Stimulated activated CD4-positive, alpha-beta T cell treated with anti-CD3 and anti-CD28 coated beads, Interleukin-15, amount 100 ng/mL, for 24 hours (primary cell): Measurements from ENCODE around the gene KCNMA1.

ENCODE experiments used
- DNase-seq: peaks from one replicate; pipeline ENCODE4 v3.0.0-alpha.2; 2020

KCNMA1 gene

DNA sequence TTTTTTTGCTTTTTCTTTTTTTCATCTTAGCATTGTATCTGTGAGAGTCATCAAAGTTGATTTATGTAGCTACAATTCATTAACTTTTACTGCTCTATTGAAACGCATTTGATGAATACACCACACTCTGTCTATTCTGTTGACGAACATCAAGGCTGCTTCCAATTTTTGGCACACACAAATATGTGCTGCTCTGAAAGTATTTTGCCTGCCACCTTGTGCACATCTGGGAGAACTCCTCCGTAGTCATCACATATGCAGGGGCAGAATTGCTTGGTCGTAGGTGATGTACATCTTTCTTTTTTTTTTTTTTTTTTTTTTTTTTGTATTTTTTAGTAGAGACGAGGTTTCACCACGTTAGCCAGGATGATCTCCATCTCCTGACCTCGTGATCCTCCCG, 796.8 kb downstream of the KCNMA1 start:
- DNase-seq, result no peak

DNA sequence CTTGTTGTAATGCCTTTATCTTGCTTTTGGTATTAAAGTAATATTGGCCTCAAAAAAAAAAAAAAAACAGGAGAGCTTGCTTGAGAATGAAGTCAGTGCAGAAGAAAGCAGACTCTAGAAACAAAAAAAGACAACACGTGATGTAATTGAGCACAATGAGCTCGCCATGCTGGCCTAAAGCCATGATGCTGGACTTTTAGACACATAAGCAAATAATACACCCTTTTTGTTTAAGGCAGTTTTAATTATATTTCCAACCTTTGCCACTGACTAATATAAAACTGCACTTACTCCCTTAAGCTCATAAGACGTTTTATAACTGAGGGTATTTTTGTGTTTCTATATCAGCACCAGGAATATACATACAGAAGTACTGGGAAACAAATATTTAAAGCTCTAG, 798.3 kb downstream of the KCNMA1 start:
- DNase-seq, result no peak

DNA sequence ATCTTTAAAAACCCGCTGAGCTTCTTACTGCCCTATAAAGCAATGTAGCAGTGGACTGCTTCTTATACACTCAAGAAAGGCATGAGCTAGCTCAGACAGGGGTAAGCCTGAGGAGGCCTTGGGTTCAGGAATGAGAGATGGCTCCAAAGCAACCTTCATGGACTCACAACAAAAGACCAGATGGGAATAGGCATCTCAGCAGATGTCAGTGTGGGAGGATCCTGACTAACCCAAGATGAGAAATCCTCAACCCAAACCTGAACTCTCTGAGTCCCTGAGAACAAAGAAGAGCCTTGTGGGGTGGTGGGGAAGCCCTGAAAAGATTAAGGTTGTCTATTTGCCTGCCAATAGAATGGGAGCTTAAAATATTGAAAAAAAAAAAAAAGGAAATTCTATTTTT, 807.4 kb downstream of the KCNMA1 start:
- DNase-seq, result no peak

GRCh38 chr10:76829724-76830123, 807.9 kb downstream of the KCNMA1 start:
- no peak for DNase-seq
